Esophagus squamous epithelium (tissue), 4 donors: ENCODE measurements around the gene WFS1.

Experiments used
- CTCF ChIP-seq, 6 experiments: fragments of 450-650 bp in 4 of 6; fragments of 200-600 bp in 2 of 6; sonication (generic) in 2 of 6; IDR thresholded peaks; one replicate each; pipeline ENCODE4 v1.5.1; 2016 to 2019; ENCODE audit warnings: antibody characterized with exemption in 6 of 6, mild to moderate bottlenecking in 4 of 6, moderate library complexity in 4 of 6
- POLR2A ChIP-seq, 4 donors: fragments of 450-650 bp; IDR thresholded peaks; one replicate each; pipeline ENCODE4 v1.6.1; 2017; ENCODE audit warnings: antibody characterized with exemption in 4 of 4, mild to moderate bottlenecking in 4 of 4, moderate library complexity in 3 of 4

- no peak for TF ChIP-seq CTCF (IDR thresholded peaks at IDR 0.05)
- TF ChIP-seq POLR2A (IDR thresholded peaks at IDR 0.05), result no peak
These were observed 26.4 kb downstream of the WFS1 start for GRCh38 chr4:6296026-6296425.
